ENCODE measurements around the gene OPCML. TPM values are rescaled to one million over a fixed set of nuclear protein-coding genes. Genes with fewer than 3 reads are reported as not detected.

Gene OPCML
- total and polyA plus RNA-seq, 2 donors (not counting 1 experiment from before 2014, with no cell fraction given) = 0.99 to 2.8 TPM

- Histone ChIP-seq H3K4me1 (ENCODE audit: control insufficient read depth, extremely low read depth, insufficient read depth, low read length) (no peaks in the 10 kb centered on the region), H3K79me2 (ENCODE audit: control insufficient read depth, insufficient read depth, low read length) (no peaks in the 10 kb centered on the region), H4K20me1 (ENCODE audit: control insufficient read depth, extremely low read depth, insufficient read depth, low read length) (no peaks in the 10 kb centered on the region), H3K4me2 (ENCODE audit: extremely low read depth, insufficient read depth, low read length) (no peak overlapping the region), H3K27ac (ENCODE audit: insufficient read depth, low read length) (no peak overlapping the region), H3K9me3 (ENCODE audit: control insufficient read depth, insufficient read depth, low read depth, low read length) (no peaks in the 10 kb centered on the region), H2AFZ (ENCODE audit: low read length) (no peak overlapping the region), H3K9ac (ENCODE audit: insufficient read depth, low read length) (no peak overlapping the region), H3K36me3 (ENCODE audit: control insufficient read depth, insufficient read depth, low read length) (no peaks in the 10 kb centered on the region), H3K4me3 (replicated peaks in 1 of 4; ENCODE audit: control extremely low read depth in 1 of 4, insufficient read depth in 1 of 4, low read depth in 3 of 4, low read length in 4 of 4) (no peak overlapping the region), H3K27me3 (ENCODE audit: control insufficient read depth, insufficient read depth, low read length) (no peaks in the 10 kb centered on the region)
- TF ChIP-seq CTCF (conservative IDR thresholded peaks at IDR 0.05 in 1 of 2, IDR thresholded peaks at IDR 0.05 in 1 of 2; ENCODE audit: low read depth in 1 of 2, low read length in 2 of 2) (no peak), EZH2 (IDR thresholded peaks at IDR 0.05; ENCODE audit: low read length, missing control alignments) (no peak)
- no peak for DNase-seq (ENCODE audit: low read depth in 2 of 2)
Observed at GRCh38 chr11:133525976-133526375, 6.3 kb downstream of the OPCML start.

- no peaks in the 10 kb centered on the region for H3K9me3 ChIP-seq (ENCODE audit: control insufficient read depth, insufficient read depth, low read depth, low read length)
- H3K4me1 ChIP-seq (ENCODE audit: control insufficient read depth, extremely low read depth, insufficient read depth, low read length) = no peaks in the 10 kb centered on the region
- H3K36me3 ChIP-seq (ENCODE audit: control insufficient read depth, insufficient read depth, low read length) = no peaks in the 10 kb centered on the region
Observed at GRCh38 chr11:133524488-133524887, 7.8 kb downstream of the OPCML start.

GRCh38 chr11:133522344-133522743 is 10.0 kb downstream of the OPCML start:
- H4K20me1 ChIP-seq (ENCODE audit: control insufficient read depth, extremely low read depth, insufficient read depth, low read length) = no peaks in the 10 kb centered on the region
- H3K4me1 ChIP-seq (ENCODE audit: control insufficient read depth, extremely low read depth, insufficient read depth, low read length) = no peaks in the 10 kb centered on the region
- H3K27ac ChIP-seq (ENCODE audit: insufficient read depth, low read length) = no peak overlapping the region
- no peaks in the 10 kb centered on the region for H3K9me3 ChIP-seq (ENCODE audit: control insufficient read depth, insufficient read depth, low read depth, low read length)
- no peak overlapping the region for H2AFZ ChIP-seq (ENCODE audit: low read length)
- H3K4me3 ChIP-seq (replicated peaks in 1 of 4; ENCODE audit: control extremely low read depth in 1 of 4, insufficient read depth in 1 of 4, low read depth in 3 of 4, low read length in 4 of 4) = no peak overlapping the region
- no peak for DNase-seq (ENCODE audit: low read depth in 2 of 2)
- H3K79me2 ChIP-seq (ENCODE audit: control insufficient read depth, insufficient read depth, low read length) = no peaks in the 10 kb centered on the region
- no peaks in the 10 kb centered on the region for H3K27me3 ChIP-seq (ENCODE audit: control insufficient read depth, insufficient read depth, low read length)
- TF ChIP-seq EZH2 (IDR thresholded peaks at IDR 0.05; ENCODE audit: low read length, missing control alignments) (no peak), CTCF (conservative IDR thresholded peaks at IDR 0.05 in 1 of 2, IDR thresholded peaks at IDR 0.05 in 1 of 2; ENCODE audit: low read depth in 1 of 2, low read length in 2 of 2) (no peak)
- H3K36me3 ChIP-seq (ENCODE audit: control insufficient read depth, insufficient read depth, low read length) = no peaks in the 10 kb centered on the region
- no peak overlapping the region for H3K4me2 ChIP-seq (ENCODE audit: extremely low read depth, insufficient read depth, low read length)
- H3K9ac ChIP-seq (ENCODE audit: insufficient read depth, low read length) = no peak overlapping the region

More at GRCh38 chr11:133524488-133524887, 7.8 kb downstream of the OPCML start:
- DNase-seq (ENCODE audit: low read depth in 2 of 2) = no peak
- no peak overlapping the region for H3K9ac ChIP-seq (ENCODE audit: insufficient read depth, low read length)
- no peaks in the 10 kb centered on the region for H3K79me2 ChIP-seq (ENCODE audit: control insufficient read depth, insufficient read depth, low read length)
- H4K20me1 ChIP-seq (ENCODE audit: control insufficient read depth, extremely low read depth, insufficient read depth, low read length) = no peaks in the 10 kb centered on the region
- no peak overlapping the region for H2AFZ ChIP-seq (ENCODE audit: low read length)
- no peak overlapping the region for H3K4me3 ChIP-seq (replicated peaks in 1 of 4; ENCODE audit: control extremely low read depth in 1 of 4, insufficient read depth in 1 of 4, low read depth in 3 of 4, low read length in 4 of 4)
- H3K27me3 ChIP-seq (ENCODE audit: control insufficient read depth, insufficient read depth, low read length) = no peaks in the 10 kb centered on the region
- H3K27ac ChIP-seq (ENCODE audit: insufficient read depth, low read length) = no peak overlapping the region
- TF ChIP-seq CTCF (conservative IDR thresholded peaks at IDR 0.05 in 1 of 2, IDR thresholded peaks at IDR 0.05 in 1 of 2; ENCODE audit: low read depth in 1 of 2, low read length in 2 of 2) = no peak
- TF ChIP-seq EZH2 (IDR thresholded peaks at IDR 0.05; ENCODE audit: low read length, missing control alignments) = no peak
- H3K4me2 ChIP-seq (ENCODE audit: extremely low read depth, insufficient read depth, low read length) = no peak overlapping the region
